Right lobe of liver (tissue), 4 donors: ENCODE measurements around the gene ARSG.

Source experiments
- POLR2A ChIP-seq: fragments of 450-650 bp; IDR thresholded peaks from one replicate; pipeline ENCODE4 v1.6.1; 2017; ENCODE audit warnings: antibody characterized with exemption, mild to moderate bottlenecking
- TF ChIP-seq, protein P1 (sequence below), 4 donors: fragments of 200-600 bp in 3 of 4; fragments of 450-650 bp in 1 of 4; IDR thresholded peaks; one replicate each; pipeline versions ENCODE4 v1.5.1 to v1.8.0; 2016 to 2022; ENCODE audit warnings: antibody characterized with exemption in 4 of 4, mild to moderate bottlenecking in 2 of 4
- donor health status: DM: no; HTN: no; CAD: no.
- donor health status: DM: no; HTN: no; CAD: no.
- donor health status: DM: no; HTN: yes; CAD: no.

DNA sequence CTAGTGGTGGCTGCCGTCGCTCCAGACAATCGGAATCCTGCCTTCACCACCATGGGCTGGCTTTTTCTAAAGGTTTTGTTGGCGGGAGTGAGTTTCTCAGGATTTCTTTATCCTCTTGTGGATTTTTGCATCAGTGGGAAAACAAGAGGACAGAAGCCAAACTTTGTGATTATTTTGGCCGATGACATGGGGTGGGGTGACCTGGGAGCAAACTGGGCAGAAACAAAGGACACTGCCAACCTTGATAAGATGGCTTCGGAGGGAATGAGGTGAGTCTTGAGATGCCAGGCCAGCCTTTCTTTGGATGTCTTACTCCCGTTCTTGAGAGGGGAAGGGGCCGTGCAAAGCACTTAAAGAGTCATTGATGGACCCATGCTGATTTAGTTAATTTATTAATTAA, 16.1 kb downstream of the ARSG start:
- TF ChIP-seq, protein P1, sequence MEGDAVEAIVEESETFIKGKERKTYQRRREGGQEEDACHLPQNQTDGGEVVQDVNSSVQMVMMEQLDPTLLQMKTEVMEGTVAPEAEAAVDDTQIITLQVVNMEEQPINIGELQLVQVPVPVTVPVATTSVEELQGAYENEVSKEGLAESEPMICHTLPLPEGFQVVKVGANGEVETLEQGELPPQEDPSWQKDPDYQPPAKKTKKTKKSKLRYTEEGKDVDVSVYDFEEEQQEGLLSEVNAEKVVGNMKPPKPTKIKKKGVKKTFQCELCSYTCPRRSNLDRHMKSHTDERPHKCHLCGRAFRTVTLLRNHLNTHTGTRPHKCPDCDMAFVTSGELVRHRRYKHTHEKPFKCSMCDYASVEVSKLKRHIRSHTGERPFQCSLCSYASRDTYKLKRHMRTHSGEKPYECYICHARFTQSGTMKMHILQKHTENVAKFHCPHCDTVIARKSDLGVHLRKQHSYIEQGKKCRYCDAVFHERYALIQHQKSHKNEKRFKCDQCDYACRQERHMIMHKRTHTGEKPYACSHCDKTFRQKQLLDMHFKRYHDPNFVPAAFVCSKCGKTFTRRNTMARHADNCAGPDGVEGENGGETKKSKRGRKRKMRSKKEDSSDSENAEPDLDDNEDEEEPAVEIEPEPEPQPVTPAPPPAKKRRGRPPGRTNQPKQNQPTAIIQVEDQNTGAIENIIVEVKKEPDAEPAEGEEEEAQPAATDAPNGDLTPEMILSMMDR (IDR thresholded peaks at IDR 0.05) = no peak
- TF ChIP-seq POLR2A = no peak
